ENCODE data around the gene AGTR1.
"Not testable (repeated sequence)": the region's sequence is repeated elsewhere in the genome, so short reads cannot be mapped to it uniquely, and the experiment has no call there.

DNA sequence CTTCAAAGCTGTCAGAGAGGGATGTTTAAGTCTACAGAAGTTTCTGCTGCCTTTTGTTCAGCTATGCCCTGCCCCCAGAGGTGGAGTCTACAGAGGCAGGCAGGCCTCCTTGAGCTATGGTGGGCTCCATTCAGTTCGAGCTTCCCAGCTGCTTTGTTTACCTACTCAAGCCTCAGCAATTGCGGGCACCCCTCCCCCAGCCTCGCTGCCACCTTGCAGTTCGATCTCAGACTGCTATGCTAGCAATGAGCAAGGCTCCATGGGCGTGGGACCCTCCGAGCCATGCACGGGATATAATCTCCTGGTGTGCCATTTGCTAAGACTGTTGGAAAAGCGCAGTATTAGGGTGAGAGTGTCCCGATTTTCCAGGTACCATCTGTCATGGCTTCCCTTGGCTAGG lies 88.5 kb downstream of the AGTR1 start:
- not testable (repeated sequence) for TF ChIP-seq CTCF (IDR thresholded peaks at IDR 0.05; ENCODE audit: poor library complexity); EZH2 (IDR thresholded peaks at IDR 0.05; ENCODE audit: borderline replicate concordance)
